22Rv1 (cell line): ENCODE measurements around the gene LOC128125822.

ENCODE experiments used
- ZFX ChIP-seq: fragments of 450-650 bp; IDR thresholded peaks from 2 replicates; pipeline ENCODE4 v1.6.1; 2017; ENCODE audit warnings: antibody characterized with exemption, borderline replicate concordance
- TF ChIP-seq, protein P1 (sequence below): fragments of 450-650 bp; IDR thresholded peaks from 2 replicates; pipeline ENCODE4 v1.5.1; 2017; ENCODE audit warnings: mild to moderate bottlenecking

DNA sequence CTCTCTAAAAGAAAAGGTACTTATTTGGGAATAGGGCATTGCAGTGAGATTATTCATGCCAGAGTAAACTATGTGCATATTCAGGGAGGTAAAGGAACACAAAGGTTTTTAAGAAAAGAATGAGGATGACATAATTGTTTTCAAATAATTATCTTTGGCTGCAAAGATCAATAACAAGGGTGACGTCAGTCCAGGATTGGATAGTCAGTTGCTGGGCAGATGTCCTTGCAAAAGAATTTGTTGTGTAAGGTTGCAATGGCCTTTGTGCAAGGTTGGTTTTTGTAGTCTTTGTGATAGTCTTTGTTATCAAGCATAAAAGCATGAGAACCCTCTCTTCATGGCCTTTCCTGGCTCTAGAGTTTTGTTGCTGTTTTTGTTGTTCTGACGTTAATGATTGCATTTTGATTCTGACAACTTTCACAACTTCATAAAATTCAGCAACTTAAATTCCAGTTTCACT, 17.7 kb downstream of the LOC128125822 start:
- TF ChIP-seq, protein P1, sequence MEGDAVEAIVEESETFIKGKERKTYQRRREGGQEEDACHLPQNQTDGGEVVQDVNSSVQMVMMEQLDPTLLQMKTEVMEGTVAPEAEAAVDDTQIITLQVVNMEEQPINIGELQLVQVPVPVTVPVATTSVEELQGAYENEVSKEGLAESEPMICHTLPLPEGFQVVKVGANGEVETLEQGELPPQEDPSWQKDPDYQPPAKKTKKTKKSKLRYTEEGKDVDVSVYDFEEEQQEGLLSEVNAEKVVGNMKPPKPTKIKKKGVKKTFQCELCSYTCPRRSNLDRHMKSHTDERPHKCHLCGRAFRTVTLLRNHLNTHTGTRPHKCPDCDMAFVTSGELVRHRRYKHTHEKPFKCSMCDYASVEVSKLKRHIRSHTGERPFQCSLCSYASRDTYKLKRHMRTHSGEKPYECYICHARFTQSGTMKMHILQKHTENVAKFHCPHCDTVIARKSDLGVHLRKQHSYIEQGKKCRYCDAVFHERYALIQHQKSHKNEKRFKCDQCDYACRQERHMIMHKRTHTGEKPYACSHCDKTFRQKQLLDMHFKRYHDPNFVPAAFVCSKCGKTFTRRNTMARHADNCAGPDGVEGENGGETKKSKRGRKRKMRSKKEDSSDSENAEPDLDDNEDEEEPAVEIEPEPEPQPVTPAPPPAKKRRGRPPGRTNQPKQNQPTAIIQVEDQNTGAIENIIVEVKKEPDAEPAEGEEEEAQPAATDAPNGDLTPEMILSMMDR = no peak
- TF ChIP-seq ZFX = no peak
